GM12872 (cell line): ENCODE results near the gene FRAT2.

Source experiments
- TF ChIP-seq, protein P1 (sequence below): IDR thresholded peaks from 3 replicates; pipeline ENCODE4 v1.5.1; 2011; ENCODE audit warnings: low read depth, mild to moderate bottlenecking, low read length, moderate library complexity; ENCODE audit not compliant: insufficient read depth

The FRAT2 gene

DNA sequence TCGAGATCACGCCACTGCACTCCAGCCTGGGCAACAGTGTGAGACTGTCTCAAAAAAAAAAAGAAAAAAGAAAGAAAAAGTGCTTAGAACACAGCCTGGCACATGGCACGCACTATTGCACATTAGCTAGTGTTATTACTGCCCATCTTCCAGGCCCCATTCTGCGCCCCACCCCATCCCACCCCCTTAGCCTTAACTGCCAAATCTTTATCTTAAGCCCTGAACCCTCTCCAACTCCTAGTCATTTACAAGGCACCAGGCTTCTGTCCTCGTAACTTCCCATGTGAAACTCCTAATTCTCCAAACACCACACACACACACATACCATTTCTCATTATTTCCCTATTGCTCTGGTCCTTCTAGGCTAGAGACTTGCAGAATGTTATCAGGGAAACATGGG is 4.8 kb downstream of the FRAT2 start:
- TF ChIP-seq, protein P1, sequence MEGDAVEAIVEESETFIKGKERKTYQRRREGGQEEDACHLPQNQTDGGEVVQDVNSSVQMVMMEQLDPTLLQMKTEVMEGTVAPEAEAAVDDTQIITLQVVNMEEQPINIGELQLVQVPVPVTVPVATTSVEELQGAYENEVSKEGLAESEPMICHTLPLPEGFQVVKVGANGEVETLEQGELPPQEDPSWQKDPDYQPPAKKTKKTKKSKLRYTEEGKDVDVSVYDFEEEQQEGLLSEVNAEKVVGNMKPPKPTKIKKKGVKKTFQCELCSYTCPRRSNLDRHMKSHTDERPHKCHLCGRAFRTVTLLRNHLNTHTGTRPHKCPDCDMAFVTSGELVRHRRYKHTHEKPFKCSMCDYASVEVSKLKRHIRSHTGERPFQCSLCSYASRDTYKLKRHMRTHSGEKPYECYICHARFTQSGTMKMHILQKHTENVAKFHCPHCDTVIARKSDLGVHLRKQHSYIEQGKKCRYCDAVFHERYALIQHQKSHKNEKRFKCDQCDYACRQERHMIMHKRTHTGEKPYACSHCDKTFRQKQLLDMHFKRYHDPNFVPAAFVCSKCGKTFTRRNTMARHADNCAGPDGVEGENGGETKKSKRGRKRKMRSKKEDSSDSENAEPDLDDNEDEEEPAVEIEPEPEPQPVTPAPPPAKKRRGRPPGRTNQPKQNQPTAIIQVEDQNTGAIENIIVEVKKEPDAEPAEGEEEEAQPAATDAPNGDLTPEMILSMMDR, result no peak

DNA sequence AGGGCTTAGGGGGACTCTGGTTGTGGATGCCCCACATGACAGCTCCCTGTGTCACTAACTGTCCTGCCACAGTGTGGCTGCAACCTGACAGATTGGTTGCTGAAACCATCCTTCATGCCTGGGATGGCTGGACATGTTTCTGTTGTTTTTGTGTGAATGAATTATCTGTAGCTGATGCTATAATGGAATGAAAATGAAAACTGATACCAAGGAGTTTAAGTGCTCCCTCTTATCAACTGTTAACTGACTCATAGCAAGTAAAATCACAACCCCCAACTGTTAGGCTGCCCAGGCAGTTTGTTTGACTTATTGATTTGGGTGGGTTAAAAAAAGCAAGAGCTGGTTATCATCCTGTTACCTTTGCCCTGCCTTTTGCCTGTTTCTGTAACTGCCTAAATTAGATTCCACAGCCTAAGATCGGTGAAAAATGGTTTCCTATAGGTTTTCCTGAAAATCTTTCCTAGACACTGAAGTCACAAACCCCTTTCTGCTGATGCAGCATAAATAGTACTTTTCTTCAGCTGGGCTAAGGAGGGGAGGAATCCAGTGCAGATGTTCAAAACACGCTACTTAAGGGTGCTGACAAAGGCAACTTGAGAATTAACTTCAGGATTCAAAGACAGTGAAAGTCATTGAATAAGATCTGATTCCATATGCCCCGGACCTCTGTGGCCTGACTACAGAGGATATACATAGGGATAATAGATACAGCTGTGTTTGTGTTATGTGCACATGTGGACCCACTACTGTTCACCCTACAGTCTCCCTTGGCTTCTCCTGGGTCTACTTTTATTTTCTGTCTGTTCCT is 5.7 kb downstream of the FRAT2 start:
- TF ChIP-seq, protein P1, result no peak

DNA sequence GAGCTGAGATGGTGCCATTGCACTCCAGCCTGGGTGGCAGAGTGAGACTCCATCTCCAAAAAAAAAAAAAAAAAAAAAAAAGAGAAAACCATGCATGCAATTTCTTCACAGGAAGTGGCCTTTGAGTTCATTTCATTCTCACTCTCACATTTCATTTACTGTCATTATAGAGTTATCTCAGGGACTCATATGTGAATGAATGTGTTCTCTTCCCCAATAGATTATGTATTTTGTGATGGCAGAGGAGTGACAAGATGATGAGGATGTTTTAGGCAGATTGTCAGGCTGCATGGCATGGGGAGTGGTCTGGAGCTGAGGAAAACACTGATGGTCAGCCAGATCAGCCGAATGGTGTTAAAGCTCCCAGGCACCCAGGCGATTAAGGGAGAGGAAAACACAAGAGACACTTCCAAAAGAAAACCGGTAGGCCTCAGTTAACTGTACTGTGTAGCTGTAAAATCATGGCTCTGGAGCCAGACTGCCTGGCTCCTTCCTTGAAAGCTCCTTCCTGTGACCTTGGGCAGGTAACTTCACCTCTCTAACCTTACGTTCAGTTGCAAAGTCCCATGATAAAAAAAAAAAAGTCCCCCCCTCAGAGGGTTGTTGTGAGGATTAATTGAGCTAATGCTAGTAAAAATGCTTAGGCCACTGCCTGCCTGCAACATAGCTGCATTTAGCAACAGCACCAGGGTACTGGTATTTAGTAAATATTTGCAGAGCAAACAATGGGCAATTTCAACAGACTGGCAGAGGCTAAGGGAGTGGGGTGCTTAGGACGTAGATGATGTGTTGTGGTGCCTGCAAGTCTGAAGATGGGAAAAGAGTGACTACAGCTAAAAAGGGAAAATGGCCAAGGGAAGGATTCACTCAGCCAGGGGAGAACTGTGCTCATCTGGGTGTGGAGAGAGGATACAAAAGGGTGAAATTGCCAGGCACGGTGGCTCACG is 6.9 kb downstream of the FRAT2 start:
- TF ChIP-seq, protein P1, result no peak

DNA sequence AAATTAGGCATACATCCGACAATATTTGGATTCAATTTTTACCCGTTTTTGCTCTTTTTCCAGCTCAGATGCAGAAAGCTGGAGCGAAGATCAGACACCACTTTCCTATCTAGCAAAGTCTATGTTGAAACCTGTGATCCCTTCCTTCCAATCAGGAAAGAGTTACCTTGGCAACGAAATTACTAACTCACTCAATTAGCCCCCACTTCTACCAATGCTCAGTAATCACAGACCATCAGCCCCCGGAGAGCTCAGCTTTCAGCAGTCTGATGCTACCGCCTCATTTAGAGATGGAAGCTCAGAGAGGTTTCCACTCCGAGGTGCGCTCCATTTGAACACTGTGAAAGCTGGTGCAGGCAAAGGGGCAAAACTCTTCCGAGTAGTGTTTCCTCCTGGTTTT is 8.8 kb downstream of the FRAT2 start:
- TF ChIP-seq, protein P1, result no peak

DNA sequence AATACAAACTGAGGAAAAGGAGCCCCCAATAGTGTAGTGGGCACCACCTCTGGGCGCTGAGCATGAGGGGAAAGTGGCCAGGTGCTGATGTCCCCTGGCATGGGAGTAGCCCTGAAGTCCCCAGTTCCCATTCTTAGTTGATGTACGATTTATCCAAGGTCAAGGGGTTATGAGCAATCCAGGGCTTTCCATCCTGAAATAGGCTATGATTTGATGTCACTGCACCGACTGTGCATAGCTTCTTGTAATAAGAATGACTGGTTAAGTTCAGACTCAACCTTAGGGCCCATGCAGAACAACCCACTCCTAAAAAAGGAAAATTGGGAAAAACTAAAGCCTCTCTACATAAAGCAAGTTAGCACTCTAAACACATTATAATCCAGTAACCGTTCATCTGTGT is 11.0 kb downstream of the FRAT2 start:
- TF ChIP-seq, protein P1, result no peak

DNA sequence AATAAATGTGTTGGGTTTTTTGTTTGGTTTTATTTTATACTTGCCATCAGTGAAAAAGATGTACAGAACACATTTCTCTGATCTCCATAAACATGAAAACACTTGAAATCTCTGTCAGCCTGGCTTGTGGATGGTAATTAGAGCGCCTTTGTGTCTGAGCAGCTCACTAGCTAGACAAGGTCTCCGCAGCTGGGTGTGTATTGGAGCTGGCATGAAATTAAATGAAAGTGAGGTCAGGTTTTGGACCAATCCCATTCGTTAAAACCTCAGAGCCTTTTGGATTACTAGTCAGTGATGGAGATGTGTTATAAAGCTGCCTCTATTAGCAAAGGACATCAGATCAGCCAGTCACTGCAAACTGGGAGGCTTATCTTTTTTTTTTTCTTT is 12.7 kb downstream of the FRAT2 start:
- TF ChIP-seq, protein P1, result no peak

DNA sequence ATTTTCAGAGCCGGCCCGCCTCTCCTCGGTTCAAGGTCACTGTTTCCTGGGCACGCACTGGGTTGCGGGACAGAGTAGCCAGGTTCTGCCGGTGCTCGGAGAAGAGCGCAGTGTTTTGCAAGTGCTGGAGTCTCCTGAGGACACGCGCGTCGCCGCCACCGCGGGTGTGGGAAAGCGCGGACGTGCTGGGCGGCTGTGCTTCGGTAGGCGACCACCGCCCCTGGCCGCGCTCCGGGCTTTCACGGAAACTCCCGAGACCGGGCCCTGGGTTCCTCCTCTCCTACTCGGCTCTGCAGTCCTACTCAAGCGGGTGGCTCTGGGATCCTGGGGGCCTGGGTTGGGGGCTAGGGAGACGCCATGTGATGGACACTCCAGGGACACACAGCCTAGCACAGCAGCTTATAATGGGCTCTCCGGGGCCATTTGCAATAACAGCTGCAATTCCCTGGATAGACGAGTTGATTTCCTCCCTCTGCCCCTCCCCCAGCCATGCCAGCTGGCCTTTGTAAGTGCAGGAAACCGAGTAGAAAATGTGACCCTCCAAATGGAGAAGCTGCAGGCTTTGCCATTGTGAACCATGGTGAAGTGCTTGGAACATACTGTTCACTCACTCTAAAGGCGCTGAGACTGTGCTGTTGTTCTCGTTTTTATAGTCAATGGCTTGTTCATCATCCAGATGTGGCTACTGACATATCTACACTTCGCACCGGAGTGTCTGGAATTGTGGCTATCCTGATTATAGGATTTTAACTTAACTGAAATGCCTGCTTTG is 13.3 kb downstream of the FRAT2 start:
- TF ChIP-seq, protein P1, result no peak
